ENCODE results near the gene SLC24A4.

Gene SLC24A4

DNA sequence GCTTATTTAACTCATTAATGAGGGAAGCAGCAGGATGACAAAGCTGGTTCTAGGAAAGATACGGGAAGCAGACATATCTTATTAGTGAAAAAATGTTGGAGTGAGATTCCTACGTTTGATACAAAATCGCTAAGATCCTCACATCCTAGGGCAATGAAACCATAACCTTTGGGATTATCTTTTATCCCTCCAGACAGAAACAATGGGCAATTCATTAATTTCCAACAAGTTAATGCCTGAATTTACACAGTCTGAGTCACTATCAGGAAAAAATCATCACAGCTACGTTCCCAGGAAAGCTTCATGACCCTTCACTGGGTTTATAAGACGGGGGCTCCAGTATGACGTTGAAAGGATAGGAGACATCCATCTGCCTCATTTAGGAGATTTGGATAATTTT, 45.0 kb downstream of the SLC24A4 start:
- DNase-seq (ENCODE audit: low read depth): no peak

- no peak for DNase-seq (ENCODE audit: low read depth)
Measured at GRCh38 chr14:92369097-92369496, 46.1 kb downstream of the SLC24A4 start.

- no peak for DNase-seq (ENCODE audit: low read depth)
Measured at GRCh38 chr14:92372230-92372629, 49.3 kb downstream of the SLC24A4 start.

GRCh38 chr14:92373336-92373735, 50.4 kb downstream of the SLC24A4 start:
- no peak for DNase-seq (ENCODE audit: low read depth)

DNA sequence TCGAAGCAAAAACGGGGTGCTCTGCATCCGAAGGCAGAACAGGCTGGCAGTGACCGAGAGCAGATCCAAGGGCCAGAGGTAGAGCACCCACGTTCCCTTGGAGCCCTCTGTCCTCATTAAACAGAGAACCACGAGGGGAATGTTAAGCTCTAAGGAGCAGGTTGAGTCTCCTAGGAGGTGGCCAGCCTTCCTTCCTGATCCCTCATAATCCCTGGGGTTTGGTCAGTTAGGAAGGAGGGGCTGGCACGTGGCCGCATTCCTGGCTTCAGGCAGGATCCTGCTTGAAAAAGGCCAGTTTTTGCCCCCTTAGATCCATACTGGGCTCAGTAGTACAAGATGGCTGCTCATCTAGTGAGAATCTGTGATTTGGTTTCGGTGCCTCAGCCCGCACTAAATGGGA, 57.2 kb downstream of the SLC24A4 start:
- no peak for DNase-seq (ENCODE audit: low read depth)

GRCh38 chr14:92380582-92380981, 57.6 kb downstream of the SLC24A4 start:
- no peak for DNase-seq (ENCODE audit: low read depth)

- no peak for DNase-seq (ENCODE audit: low read depth)
Measured at GRCh38 chr14:92382677-92383076, 59.7 kb downstream of the SLC24A4 start.

- DNase-seq (ENCODE audit: low read depth): no peak
Measured at GRCh38 chr14:92383805-92384204, 60.8 kb downstream of the SLC24A4 start.

DNA sequence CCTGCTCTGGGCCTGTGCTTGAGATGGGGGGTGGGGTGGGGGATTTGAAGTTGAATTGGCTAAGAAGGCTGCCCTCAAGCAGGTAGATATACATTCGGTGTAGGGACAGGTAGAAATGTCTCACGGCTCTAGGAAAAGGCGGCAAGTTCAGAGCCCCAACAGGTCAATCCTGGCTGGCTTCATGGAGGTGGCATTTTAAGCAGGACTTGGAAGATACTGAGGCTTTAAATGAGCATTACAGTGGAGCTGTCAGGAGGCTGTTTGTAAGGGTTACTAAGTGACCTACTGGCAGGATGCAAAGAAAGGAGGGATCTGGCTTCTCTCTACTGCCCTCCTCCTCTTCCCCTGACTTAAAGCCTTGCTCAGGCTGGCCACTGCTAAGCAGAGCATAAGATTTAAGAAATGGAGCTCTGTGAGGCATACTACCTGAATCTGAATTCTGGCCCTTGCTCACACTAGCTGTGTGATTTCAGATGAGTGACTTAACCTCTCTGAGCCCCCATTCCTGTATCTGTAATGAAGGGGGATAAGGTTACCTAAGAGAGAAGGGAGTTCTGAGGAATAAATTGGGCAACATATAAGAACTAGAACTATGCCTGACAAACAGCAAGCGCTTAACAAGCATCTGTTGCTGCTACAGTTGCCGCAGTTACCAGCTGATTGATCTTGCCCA, 61.6 kb downstream of the SLC24A4 start:
- DNase-seq (ENCODE audit: low read depth): no peak

- DNase-seq (ENCODE audit: low read depth): no peak
Measured at GRCh38 chr14:92385561-92385960, 62.6 kb downstream of the SLC24A4 start.

DNA sequence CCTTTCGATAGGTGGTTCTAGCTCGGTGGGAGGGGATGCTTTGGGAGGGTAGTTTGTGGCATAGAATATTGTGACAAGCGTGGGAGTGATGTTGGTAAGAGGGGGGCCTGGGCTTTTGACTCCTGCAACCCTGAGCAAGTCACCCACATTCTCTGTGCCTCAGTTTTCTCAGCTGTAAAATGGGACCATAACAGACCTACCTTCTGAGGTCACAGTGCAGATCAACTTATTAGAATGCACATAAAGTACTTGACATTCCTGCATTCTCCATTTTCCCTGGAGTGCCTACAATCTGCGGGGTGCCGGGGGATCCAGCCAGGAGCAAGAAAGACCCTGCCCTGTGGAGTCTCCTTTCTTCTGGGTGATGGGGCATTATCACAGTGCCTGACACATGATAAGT, 63.2 kb downstream of the SLC24A4 start:
- DNase-seq (ENCODE audit: low read depth): no peak

GRCh38 chr14:92386637-92387036, 63.7 kb downstream of the SLC24A4 start:
- no peak for DNase-seq (ENCODE audit: low read depth)

GRCh38 chr14:92387578-92387977, 64.6 kb downstream of the SLC24A4 start:
- no peak for DNase-seq (ENCODE audit: low read depth)

- DNase-seq (ENCODE audit: low read depth): no peak
Measured at GRCh38 chr14:92389598-92390158, 66.7 kb downstream of the SLC24A4 start.

- no peak for DNase-seq (ENCODE audit: low read depth)
Measured at GRCh38 chr14:92391726-92392125, 68.8 kb downstream of the SLC24A4 start.

DNA sequence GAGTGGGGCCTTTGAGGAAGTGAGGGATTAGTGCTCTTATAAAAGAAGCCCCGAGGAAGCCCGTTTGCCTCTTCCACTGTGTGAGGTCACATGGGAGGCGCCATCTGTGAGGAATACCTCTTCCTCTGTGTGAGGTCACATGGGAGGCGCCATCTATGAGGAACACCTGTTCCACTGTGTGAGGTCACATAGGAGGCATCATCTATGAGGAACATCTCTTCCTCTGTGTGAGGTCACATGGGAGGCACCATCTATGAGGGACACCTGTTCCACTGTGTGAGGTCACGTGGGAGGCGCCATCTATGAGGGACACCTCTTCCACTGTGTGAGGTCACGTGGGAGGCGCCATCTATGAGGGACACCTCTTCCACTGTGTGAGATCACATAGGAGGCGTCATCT, 69.7 kb downstream of the SLC24A4 start:
- peak; percentile 26 for DNase-seq (ENCODE audit: low read depth)

GRCh38 chr14:92397150-92397952, 74.4 kb downstream of the SLC24A4 start:
- DNase-seq (ENCODE audit: low read depth): no peak

DNA sequence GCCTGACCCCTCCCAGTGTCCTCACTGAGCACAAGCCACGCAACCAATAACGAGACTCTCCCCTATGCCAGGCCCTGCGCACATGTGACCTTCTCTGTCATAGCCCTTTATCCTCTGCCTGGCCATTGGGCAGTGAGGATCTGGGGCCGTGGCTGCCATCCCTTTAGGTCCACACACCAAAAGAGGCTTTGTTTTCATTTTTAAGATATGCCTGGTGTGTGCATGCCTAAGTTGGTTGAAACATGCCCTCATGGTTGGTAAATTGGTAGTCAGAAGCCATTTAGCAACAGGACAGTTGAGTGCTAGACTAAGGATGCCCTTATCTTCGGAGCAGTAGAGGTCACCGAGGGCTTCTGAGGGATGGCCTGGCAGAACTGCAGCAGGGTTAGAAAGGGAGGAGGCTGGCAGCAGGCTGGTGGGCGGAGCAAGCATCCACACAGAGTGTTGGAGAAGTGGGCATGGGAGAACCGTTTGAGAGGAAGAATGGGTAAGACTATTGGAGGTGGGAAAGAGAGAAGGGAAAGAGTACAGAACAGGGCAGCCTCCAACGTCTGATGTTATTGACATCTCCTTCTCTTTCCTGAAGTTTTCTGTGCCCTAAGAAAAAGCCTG, 75.1 kb downstream of the SLC24A4 start:
- no peak for DNase-seq (ENCODE audit: low read depth)

- no peak for DNase-seq (ENCODE audit: low read depth)
Measured at GRCh38 chr14:92398888-92399636, 76.1 kb downstream of the SLC24A4 start.

DNA sequence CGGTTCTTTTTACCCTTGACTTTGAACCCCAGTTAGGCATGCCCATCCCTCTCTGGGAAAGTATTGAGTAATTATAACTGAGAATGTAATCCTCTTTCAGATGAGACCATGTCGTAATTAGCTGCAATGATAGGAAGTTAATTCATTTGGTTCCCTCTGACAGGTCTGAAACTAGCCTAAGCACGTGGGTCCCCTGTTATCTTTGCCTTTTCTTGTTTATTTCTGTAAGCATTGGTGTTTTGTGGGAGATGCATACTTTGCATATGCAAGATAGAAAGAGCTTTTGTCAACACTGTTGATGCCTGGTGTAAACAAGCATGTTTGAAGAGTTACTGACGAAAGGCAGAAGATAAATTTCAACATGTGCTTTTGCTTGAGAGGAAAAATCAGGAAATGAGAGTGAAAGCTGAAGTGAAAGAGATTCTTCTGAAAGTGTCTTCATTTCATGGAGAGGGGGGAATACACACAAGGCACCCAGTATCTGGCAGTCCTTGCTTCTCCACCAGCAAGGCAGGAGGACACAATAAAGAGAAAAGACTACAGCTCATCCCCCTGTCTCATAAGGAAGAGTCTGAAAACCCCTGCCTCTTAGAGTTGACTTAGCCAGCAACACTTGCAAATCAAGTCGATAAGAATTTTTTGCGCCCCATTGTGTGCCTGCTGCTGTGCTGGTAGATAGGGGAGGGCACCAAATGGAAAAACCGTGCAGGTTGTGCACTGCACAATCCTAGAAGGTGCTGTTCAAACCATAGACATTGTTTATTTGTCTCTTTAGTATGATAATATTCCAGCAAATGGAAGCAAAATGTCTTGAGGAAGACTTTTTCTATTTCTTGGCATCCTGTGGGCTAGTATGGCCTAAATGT, 77.8 kb downstream of the SLC24A4 start:
- DNase-seq (ENCODE audit: low read depth): no peak

DNA sequence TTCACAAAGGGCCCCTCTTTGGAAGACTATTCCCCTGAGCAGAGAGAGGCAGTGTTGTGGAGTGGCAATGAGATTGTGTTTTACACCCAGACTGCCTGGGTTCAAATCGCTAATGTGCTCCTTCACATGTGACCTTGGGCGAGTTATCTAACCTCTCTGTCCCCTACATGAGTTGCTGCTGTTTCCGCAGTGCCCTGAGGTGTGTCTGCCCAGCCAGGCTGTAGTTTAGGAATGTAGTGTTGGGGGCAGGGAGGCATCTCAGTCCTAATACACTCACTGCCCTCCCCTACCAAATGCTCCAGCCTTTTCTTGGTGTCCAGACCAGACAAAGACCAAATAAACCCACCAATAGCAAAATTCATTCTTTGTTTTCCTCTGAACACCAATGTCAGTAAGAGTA, 78.6 kb downstream of the SLC24A4 start:
- no peak for DNase-seq (ENCODE audit: low read depth)
